NT2/D1 (cell line): ENCODE measurements around the gene PANK2.

Source experiments
- SUZ12 ChIP-seq: IDR thresholded peaks from 2 replicates; pipeline ENCODE4 v1.6.1; 2011; ENCODE audit not compliant: insufficient read length, insufficient read depth; ENCODE audit errors: extremely low read depth
- YY1 ChIP-seq: IDR thresholded peaks from 2 replicates; pipeline ENCODE4 v1.6.1; 2011; ENCODE audit not compliant: insufficient read length, insufficient read depth

DNA sequence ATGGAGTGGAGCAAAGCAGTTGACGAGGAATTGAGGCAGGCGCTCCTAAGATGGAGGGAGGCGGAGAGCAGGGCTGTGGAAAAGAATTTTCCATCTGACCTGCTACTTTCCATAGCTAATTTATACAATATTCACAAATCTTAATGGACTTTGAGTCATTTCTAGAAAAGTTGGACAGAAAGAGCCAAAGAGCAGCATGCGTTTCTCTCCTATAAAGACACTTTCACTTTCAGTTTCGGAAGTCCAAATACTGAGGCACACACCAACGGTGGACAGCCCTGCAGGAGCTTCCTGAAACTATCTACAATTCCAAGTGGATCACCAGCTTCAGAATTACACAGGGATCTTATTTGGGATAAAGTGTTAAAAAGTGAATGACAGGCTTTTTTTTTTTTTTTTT lies 43.5 kb downstream of the PANK2 start:
- TF ChIP-seq YY1 (no peak), SUZ12 (no peak)
